Astrocyte (in vitro differentiated cells and primary cell): ENCODE data around the gene SARS2.

Source experiments
- CTCF ChIP-seq: IDR thresholded peaks from 2 replicates; pipeline ENCODE4 v1.5.1; 2011; ENCODE audit warnings: low read depth, mild to moderate bottlenecking, inconsistent platforms, low read length, moderate library complexity; ENCODE audit not compliant: insufficient read depth
- EZH2 ChIP-seq: IDR thresholded peaks from 2 replicates; pipeline ENCODE4 v1.6.1; 2012; ENCODE audit warnings: mild to moderate bottlenecking, low read length, inconsistent platforms; ENCODE audit not compliant: insufficient read depth

- TF ChIP-seq CTCF (no peak), EZH2 (peak; percentile 62)
Measured at GRCh38 chr19:38911388-38912001, 19.1 kb downstream of the SARS2 start.
